WTC11 (cell line): Measurements from ENCODE around the gene UBXN10. TPM values are rescaled to one million over a fixed set of nuclear protein-coding genes. Genes with fewer than 3 reads are reported as not detected.

Experiments
- ATAC-seq: fragments of 200-7000 bp; cut with Tn5 transposase; 2 replicates; pipeline ENCODE4 v1.10.0; 2021; ENCODE audit warnings: mild to moderate bottlenecking, moderate library complexity
- CTCF ChIA-PET: fragments of 300-600 bp; sonication (Branson Sonifier 250); formaldehyde crosslinking; loops from one replicate; lab custom pipeline; 2021; ENCODE audit warnings: antibody characterized with exemption; lab: Charles Lee
- POLR2A ChIA-PET: fragments of 350-600 bp; sonication (Branson Sonifier 250); formaldehyde crosslinking; loops from one replicate; lab custom pipeline; 2021; ENCODE audit warnings: antibody characterized with exemption; lab: Charles Lee
- DNase-seq: peaks from one replicate; pipeline ENCODE4 v3.0.0; 2021; ENCODE audit warnings: low spot score
- H3K27ac Mint-ChIP-seq: 2 replicates; pipeline ENCODE4 v1.8.0; 2021; ENCODE audit warnings: mixed read lengths
- H3K27me3 Mint-ChIP-seq: 2 replicates; pipeline ENCODE4 v1.8.0; 2021; ENCODE audit warnings: low read depth, mild to moderate bottlenecking, moderate library complexity, mixed read lengths
- H3K36me3 Mint-ChIP-seq: 2 replicates; pipeline ENCODE4 v1.8.0; 2021; ENCODE audit warnings: mixed read lengths
- H3K4me1 Mint-ChIP-seq: 2 replicates; pipeline ENCODE4 v1.8.0; 2022; ENCODE audit warnings: mixed read lengths
- H3K4me3 Mint-ChIP-seq: 2 replicates; pipeline ENCODE4 v1.8.0; 2021; ENCODE audit warnings: mild to moderate bottlenecking, moderate library complexity, mixed read lengths
- H3K9me3 Mint-ChIP-seq: 2 replicates; pipeline ENCODE4 v1.8.0; 2021; ENCODE audit warnings: mixed read lengths
- AR ChIP-seq: fragments of 250-450 bp; sonication (Bioruptor Pico); IDR thresholded peaks from 2 replicates; pipeline ENCODE4 v1.9.0; 2021; ENCODE audit warnings: mild to moderate bottlenecking
- ATF1 ChIP-seq: sonication (generic); formaldehyde crosslinking; IDR thresholded peaks from 2 replicates; pipeline ENCODE4 v1.8.1; 2023; ENCODE audit warnings: mild to moderate bottlenecking, moderate library complexity, missing genetic modification reagents
- GABPB1 ChIP-seq: sonication (generic); formaldehyde crosslinking; IDR thresholded peaks from 2 replicates; pipeline ENCODE4 v1.8.1; 2023; ENCODE audit warnings: mild to moderate bottlenecking, missing genetic modification reagents
- HMGA2 ChIP-seq: fragments of 250-450 bp; sonication (Bioruptor Pico); IDR thresholded peaks from 2 replicates; pipeline ENCODE4 v1.4.0; 2021; ENCODE audit warnings: mild to moderate bottlenecking, moderate library complexity
- HMGXB4 ChIP-seq: sonication (generic); formaldehyde crosslinking; IDR thresholded peaks from 2 replicates; pipeline ENCODE4 v1.8.1; 2023; ENCODE audit warnings: mild to moderate bottlenecking, moderate library complexity, missing genetic modification reagents
- JAZF1 ChIP-seq: fragments of 250-450 bp; sonication (Bioruptor Pico); IDR thresholded peaks from 2 replicates; pipeline ENCODE4 v1.9.0; 2021; ENCODE audit warnings: moderate library complexity, mild to moderate bottlenecking, inconsistent platforms
- KAT7 ChIP-seq: sonication (generic); formaldehyde crosslinking; IDR thresholded peaks from 2 replicates; pipeline ENCODE4 v1.8.1; 2023; ENCODE audit warnings: missing genetic modification reagents, mild to moderate bottlenecking, borderline replicate concordance
- OVOL2 ChIP-seq: fragments of 250-450 bp; sonication (Bioruptor Pico); IDR thresholded peaks from 2 replicates; pipeline ENCODE4 v1.9.0; 2021; ENCODE audit warnings: mild to moderate bottlenecking, borderline replicate concordance
- RELA ChIP-seq: sonication (generic); formaldehyde crosslinking; IDR thresholded peaks from 2 replicates; pipeline ENCODE4 v1.8.1; 2022; ENCODE audit warnings: missing genetic modification reagents, mild to moderate bottlenecking, borderline replicate concordance
- SP1 ChIP-seq: sonication (generic); formaldehyde crosslinking; conservative IDR thresholded peaks from 2 replicates; pipeline ENCODE4 v1.8.1; 2022; ENCODE audit warnings: missing genetic modification reagents
- ZNF396 ChIP-seq: fragments of 250-450 bp; sonication (Bioruptor Pico); IDR thresholded peaks from 2 replicates; pipeline ENCODE4 v1.8.0; 2021; ENCODE audit warnings: mild to moderate bottlenecking, moderate library complexity, borderline replicate concordance
- ZNF416 ChIP-seq: fragments of 250-450 bp; sonication (Bioruptor Pico); IDR thresholded peaks from 2 replicates; pipeline ENCODE4 v1.9.0; 2021; ENCODE audit warnings: mild to moderate bottlenecking, inconsistent platforms
- ZNF425 ChIP-seq: fragments of 250-450 bp; sonication (Bioruptor Pico); conservative IDR thresholded peaks from 2 replicates; pipeline ENCODE4 v1.9.0; 2021; ENCODE audit warnings: mild to moderate bottlenecking
- total RNA-seq: library from RNA; stranded (reverse); gene quantifications from 3 replicates; pipeline ENCODE4 v1.2.3, GENCODE V29; 2021
- TF ChIP-seq, protein P1 (sequence below): sonication (generic); formaldehyde crosslinking; IDR thresholded peaks from 2 replicates; pipeline ENCODE4 v1.8.0; 2023; ENCODE audit warnings: missing genetic modification reagents
- TF ChIP-seq, protein P2 (sequence below): sonication (generic); formaldehyde crosslinking; IDR thresholded peaks from 2 replicates; pipeline ENCODE4 v1.8.1; 2022; ENCODE audit warnings: mild to moderate bottlenecking, missing genetic modification reagents, moderate library complexity, borderline replicate concordance

Gene UBXN10
- total RNA-seq, 1 experiment from 2014 or later: 0.52 TPM

- CTCF ChIA-PET: no interaction called here
- Mint-ChIP-seq H3K27ac (no peak overlapping the region), H3K9me3 (peaks cover 18% of the 10 kb centered on the region), H3K4me3 (no peak overlapping the region), H3K36me3 (peaks cover 8% of the 10 kb centered on the region), H3K4me1 (no peaks in the 10 kb centered on the region), H3K27me3 (0 out of 2 replicates have a peak, but pooled peaks cover 3% of the 10 kb centered on the region)
- ATAC-seq (no peak), DNase-seq (no peak)
- TF ChIP-seq AR (CRISPR knock-in tag): no peak
- no peak for TF ChIP-seq KAT7 (CRISPR knock-in tag)
- TF ChIP-seq HMGXB4 (CRISPR knock-in tag): no peak
- TF ChIP-seq ZNF396 (CRISPR knock-in tag): no peak
- TF ChIP-seq HMGA2 (CRISPR knock-in tag): no peak
- no peak for TF ChIP-seq RELA
- no peak for TF ChIP-seq SP1 (CRISPR knock-in tag)
- POLR2A ChIA-PET: no interaction called here
Measured at GRCh38 chr1:20137055-20137454, 48.8 kb upstream of the UBXN10 start.

GRCh38 chr1:20137604-20138003 lies 48.3 kb upstream of the UBXN10 start:
- ATAC-seq (no peak), DNase-seq (no peak)
- H3K27me3 Mint-ChIP-seq: 0 out of 2 replicates have a peak, but pooled peaks cover 3% of the 10 kb centered on the region
- TF ChIP-seq JAZF1 (CRISPR knock-in tag): no peak
- no peak for TF ChIP-seq ZNF416 (CRISPR knock-in tag)
- TF ChIP-seq, protein P1, sequence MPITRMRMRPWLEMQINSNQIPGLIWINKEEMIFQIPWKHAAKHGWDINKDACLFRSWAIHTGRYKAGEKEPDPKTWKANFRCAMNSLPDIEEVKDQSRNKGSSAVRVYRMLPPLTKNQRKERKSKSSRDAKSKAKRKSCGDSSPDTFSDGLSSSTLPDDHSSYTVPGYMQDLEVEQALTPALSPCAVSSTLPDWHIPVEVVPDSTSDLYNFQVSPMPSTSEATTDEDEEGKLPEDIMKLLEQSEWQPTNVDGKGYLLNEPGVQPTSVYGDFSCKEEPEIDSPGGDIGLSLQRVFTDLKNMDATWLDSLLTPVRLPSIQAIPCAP (CRISPR knock-in tag): no peak
- no peak for TF ChIP-seq ZNF425 (CRISPR knock-in tag)
- TF ChIP-seq ATF1: no peak
- TF ChIP-seq GABPB1 (CRISPR knock-in tag): no peak
- no peak for TF ChIP-seq OVOL2 (CRISPR knock-in tag)
- TF ChIP-seq, protein P2, sequence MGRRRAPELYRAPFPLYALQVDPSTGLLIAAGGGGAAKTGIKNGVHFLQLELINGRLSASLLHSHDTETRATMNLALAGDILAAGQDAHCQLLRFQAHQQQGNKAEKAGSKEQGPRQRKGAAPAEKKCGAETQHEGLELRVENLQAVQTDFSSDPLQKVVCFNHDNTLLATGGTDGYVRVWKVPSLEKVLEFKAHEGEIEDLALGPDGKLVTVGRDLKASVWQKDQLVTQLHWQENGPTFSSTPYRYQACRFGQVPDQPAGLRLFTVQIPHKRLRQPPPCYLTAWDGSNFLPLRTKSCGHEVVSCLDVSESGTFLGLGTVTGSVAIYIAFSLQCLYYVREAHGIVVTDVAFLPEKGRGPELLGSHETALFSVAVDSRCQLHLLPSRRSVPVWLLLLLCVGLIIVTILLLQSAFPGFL (CRISPR knock-in tag): no peak
- TF ChIP-seq, all 79 proteins: peak for 0
- CTCF ChIA-PET: no interaction called here
- Mint-ChIP-seq H3K36me3 (peaks cover 8% of the 10 kb centered on the region), H3K9me3 (peaks cover 15% of the 10 kb centered on the region), H3K4me3 (no peak overlapping the region), H3K27ac (no peak overlapping the region), H3K4me1 (no peaks in the 10 kb centered on the region)
- POLR2A ChIA-PET: no interaction called here
